IMR-90 (cell line): ENCODE data around the gene MEGF6.

Experiments
- NFE2L2 ChIP-seq: fragments of 150-350 bp; IDR thresholded peaks from 2 replicates; pipeline ENCODE4 v1.6.1; 2016; ENCODE audit warnings: low read depth, mild to moderate bottlenecking, low read length
- POLR2A ChIP-seq: IDR thresholded peaks from 2 replicates; pipeline ENCODE4 v1.6.1; 2012; ENCODE audit warnings: mild to moderate bottlenecking, low read depth, low read length
- RCOR1 ChIP-seq: IDR thresholded peaks from 2 replicates; pipeline ENCODE4 v1.6.1; 2012; ENCODE audit warnings: mild to moderate bottlenecking, low read length, improper control_type of control experiment; ENCODE audit not compliant: insufficient replicate concordance
- TF ChIP-seq, protein P1 (sequence below): conservative IDR thresholded peaks from 2 replicates; pipeline ENCODE4 v1.5.1; 2012; ENCODE audit warnings: mild to moderate bottlenecking, low read depth, low read length, improper control_type of control experiment
- TF ChIP-seq, protein P2 (sequence below): fragments of 150-350 bp; IDR thresholded peaks from 2 replicates; pipeline ENCODE4 v1.6.1; 2017; ENCODE audit warnings: mild to moderate bottlenecking, antibody characterized with exemption, low read length, low read depth

DNA sequence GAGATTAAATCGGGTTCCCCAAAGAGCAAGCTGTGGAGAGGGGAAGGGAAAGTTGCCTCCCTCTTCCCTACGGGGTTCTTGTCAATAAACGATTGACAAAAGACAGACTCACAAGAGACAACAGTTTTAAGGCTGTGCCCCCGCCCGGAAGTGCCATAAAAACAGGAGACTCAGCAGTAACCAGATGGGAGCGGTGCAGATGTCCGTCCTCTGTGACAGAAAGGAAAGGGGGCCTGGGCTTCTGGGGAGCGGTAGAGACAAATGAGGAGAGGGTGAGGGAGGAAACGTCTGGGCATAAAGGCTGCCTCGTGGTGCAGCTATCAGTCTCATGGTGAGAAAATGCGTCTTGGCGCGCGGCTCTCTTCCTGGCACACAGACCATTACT is 46.9 kb upstream of the MEGF6 start:
- TF ChIP-seq, protein P1, sequence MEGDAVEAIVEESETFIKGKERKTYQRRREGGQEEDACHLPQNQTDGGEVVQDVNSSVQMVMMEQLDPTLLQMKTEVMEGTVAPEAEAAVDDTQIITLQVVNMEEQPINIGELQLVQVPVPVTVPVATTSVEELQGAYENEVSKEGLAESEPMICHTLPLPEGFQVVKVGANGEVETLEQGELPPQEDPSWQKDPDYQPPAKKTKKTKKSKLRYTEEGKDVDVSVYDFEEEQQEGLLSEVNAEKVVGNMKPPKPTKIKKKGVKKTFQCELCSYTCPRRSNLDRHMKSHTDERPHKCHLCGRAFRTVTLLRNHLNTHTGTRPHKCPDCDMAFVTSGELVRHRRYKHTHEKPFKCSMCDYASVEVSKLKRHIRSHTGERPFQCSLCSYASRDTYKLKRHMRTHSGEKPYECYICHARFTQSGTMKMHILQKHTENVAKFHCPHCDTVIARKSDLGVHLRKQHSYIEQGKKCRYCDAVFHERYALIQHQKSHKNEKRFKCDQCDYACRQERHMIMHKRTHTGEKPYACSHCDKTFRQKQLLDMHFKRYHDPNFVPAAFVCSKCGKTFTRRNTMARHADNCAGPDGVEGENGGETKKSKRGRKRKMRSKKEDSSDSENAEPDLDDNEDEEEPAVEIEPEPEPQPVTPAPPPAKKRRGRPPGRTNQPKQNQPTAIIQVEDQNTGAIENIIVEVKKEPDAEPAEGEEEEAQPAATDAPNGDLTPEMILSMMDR, result no peak
- TF ChIP-seq NFE2L2 (no peak), POLR2A (no peak), RCOR1 (no peak)
- TF ChIP-seq, protein P2, sequence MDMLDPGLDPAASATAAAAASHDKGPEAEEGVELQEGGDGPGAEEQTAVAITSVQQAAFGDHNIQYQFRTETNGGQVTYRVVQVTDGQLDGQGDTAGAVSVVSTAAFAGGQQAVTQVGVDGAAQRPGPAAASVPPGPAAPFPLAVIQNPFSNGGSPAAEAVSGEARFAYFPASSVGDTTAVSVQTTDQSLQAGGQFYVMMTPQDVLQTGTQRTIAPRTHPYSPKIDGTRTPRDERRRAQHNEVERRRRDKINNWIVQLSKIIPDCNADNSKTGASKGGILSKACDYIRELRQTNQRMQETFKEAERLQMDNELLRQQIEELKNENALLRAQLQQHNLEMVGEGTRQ, result no peak
